ENCODE data around the gene ZCCHC2. TPM values are rescaled to one million over a fixed set of nuclear protein-coding genes. Genes with fewer than 3 reads are reported as not detected.

The ZCCHC2 gene
- total RNA-seq, 1 experiment from 2014 or later = 12.4 TPM

GRCh38 chr18:62549755-62550154 lies 26.9 kb downstream of the ZCCHC2 start:
- Histone ChIP-seq H3K18ac (ENCODE audit: insufficient read length, low read depth, low read length) (no peak overlapping the region), H3K23me2 (ENCODE audit: insufficient read length, low read depth, low read length, poor library complexity, severe bottlenecking) (no peaks in the 10 kb centered on the region), H3K4ac (ENCODE audit: low read depth, low read length) (no peak overlapping the region), H2BK5ac (ENCODE audit: insufficient read length, low read length) (no peak overlapping the region), H2BK15ac (ENCODE audit: low read depth, low read length) (no peak overlapping the region), H3K9ac (ENCODE audit: extremely low read depth, insufficient read length, low read length) (no peak overlapping the region), H3K23ac (ENCODE audit: insufficient read length, low read depth, low read length) (no peak overlapping the region), H4K91ac (ENCODE audit: insufficient read length, low read depth, low read length) (no peak overlapping the region), H2BK20ac (ENCODE audit: low read depth, low read length, poor library complexity, severe bottlenecking) (no peak overlapping the region), H3K4me2 (ENCODE audit: insufficient read depth, insufficient read length, low read length) (no peak overlapping the region), H3K4me1 (ENCODE audit: insufficient read depth, low read length) (no peaks in the 10 kb centered on the region), H3K27ac (ENCODE audit: insufficient read length, low read depth, low read length) (no peak overlapping the region), H3K79me2 (ENCODE audit: insufficient read depth, low read length) (no peaks in the 10 kb centered on the region), H2BK12ac (ENCODE audit: insufficient read length, low read depth, low read length) (no peak overlapping the region), H2AFZ (ENCODE audit: low read length) (no peak overlapping the region), H3T11ph (ENCODE audit: low read length) (no peak overlapping the region), H4K5ac (ENCODE audit: insufficient read length, low read depth, low read length) (no peak overlapping the region), H3K79me1 (ENCODE audit: insufficient read depth, low read depth, low read length, poor library complexity, severe bottlenecking) (no peaks in the 10 kb centered on the region), H3K56ac (ENCODE audit: insufficient read length, low read depth, low read length) (no peak overlapping the region), H2AK5ac (ENCODE audit: insufficient read length, low read length) (no peak overlapping the region), H2BK120ac (ENCODE audit: low read depth, low read length, poor library complexity, severe bottlenecking) (no peak overlapping the region), H3K27me3 (ENCODE audit: insufficient read depth, low read length) (no peaks in the 10 kb centered on the region), H3K9me3 (ENCODE audit: control insufficient read depth, low read depth, low read length) (no peaks in the 10 kb centered on the region), H4K8ac (replicated peaks; ENCODE audit: insufficient read length, low read depth, low read length) (no peak overlapping the region), H4K20me1 (ENCODE audit: control insufficient read depth, insufficient read depth, insufficient read length) (no peaks in the 10 kb centered on the region), H3K14ac (ENCODE audit: insufficient read depth, low read length) (no peak overlapping the region)
- Mint-ChIP-seq H3K27ac (no peak overlapping the region), H3K9me3 (no peaks in the 10 kb centered on the region), H3K4me3 (no peak overlapping the region), H3K27me3 (ENCODE audit: low read depth) (no peaks in the 10 kb centered on the region), H3K4me1 (no peaks in the 10 kb centered on the region), H3K36me3 (ENCODE audit: insufficient read depth in 1 of 3, low read depth in 3 of 3) (peaks cover 8 to 38% (median 20%) of the 10 kb centered on the region in 3 experiments; a peak in 6 of 7 replicates)
- WGBS (ENCODE audit: extremely low coverage, insufficient read length, low lambda C conversion rate) = no CpG with 5 or more reads among the region's 5 CpGs
- DNase-seq = no peak
- no peak for TF ChIP-seq CTCF (conservative IDR thresholded peaks at IDR 0.05)

Measured in H9 (cell line).